HepG2 (cell line): ENCODE results near the gene DPP6.

Source experiments
- MYC ChIP-seq: sonication (generic); formaldehyde crosslinking; IDR thresholded peaks from 2 replicates; pipeline ENCODE4 v1.9.0; 2021; ENCODE audit warnings: missing genetic modification reagents, borderline replicate concordance
- PRPF4 ChIP-seq: fragments of 200-400 bp; formaldehyde crosslinking; IDR thresholded peaks from 2 replicates; pipeline ENCODE4 v1.6.1; 2016; ENCODE audit warnings: low read length, low read depth; ENCODE audit not compliant: poor library complexity, severe bottlenecking
- ZSCAN20 ChIP-seq: sonication (generic); formaldehyde crosslinking; IDR thresholded peaks from 2 replicates; pipeline ENCODE4 v1.4.0; 2020; ENCODE audit warnings: missing genetic modification reagents, mild to moderate bottlenecking, borderline replicate concordance
- ZSCAN30 ChIP-seq: sonication (generic); formaldehyde crosslinking; IDR thresholded peaks from 2 replicates; pipeline ENCODE4 v1.5.0; 2020; ENCODE audit warnings: mild to moderate bottlenecking, missing genetic modification reagents
- TF ChIP-seq, protein P1 (sequence below): sonication (generic); formaldehyde crosslinking; IDR thresholded peaks from 2 replicates; pipeline ENCODE4 v1.5.0; 2020; ENCODE audit warnings: mild to moderate bottlenecking, missing genetic modification reagents, moderate library complexity

- no peak for TF ChIP-seq PRPF4
- TF ChIP-seq ZSCAN20: no peak
- no peak for TF ChIP-seq MYC (CRISPR knock-in tag)
- TF ChIP-seq ZSCAN30 (CRISPR knock-in tag): no peak
- TF ChIP-seq, protein P1, sequence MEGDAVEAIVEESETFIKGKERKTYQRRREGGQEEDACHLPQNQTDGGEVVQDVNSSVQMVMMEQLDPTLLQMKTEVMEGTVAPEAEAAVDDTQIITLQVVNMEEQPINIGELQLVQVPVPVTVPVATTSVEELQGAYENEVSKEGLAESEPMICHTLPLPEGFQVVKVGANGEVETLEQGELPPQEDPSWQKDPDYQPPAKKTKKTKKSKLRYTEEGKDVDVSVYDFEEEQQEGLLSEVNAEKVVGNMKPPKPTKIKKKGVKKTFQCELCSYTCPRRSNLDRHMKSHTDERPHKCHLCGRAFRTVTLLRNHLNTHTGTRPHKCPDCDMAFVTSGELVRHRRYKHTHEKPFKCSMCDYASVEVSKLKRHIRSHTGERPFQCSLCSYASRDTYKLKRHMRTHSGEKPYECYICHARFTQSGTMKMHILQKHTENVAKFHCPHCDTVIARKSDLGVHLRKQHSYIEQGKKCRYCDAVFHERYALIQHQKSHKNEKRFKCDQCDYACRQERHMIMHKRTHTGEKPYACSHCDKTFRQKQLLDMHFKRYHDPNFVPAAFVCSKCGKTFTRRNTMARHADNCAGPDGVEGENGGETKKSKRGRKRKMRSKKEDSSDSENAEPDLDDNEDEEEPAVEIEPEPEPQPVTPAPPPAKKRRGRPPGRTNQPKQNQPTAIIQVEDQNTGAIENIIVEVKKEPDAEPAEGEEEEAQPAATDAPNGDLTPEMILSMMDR: no peak
Measured at GRCh38 chr7:154427533-154427932, 375.3 kb downstream of the DPP6 start.
